OCI-LY7 (cell line): ENCODE measurements around the gene MAPK12. TPM values are rescaled to one million over a fixed set of nuclear protein-coding genes. Genes with fewer than 3 reads are reported as not detected.

Experiments
- BruUV-seq: library from RNA; stranded (reverse); fragments of 400-500 nt; replicated peaks from 2 replicates; lab custom pipeline; 2021; lab: Mats Ljungman, UMichigan
- CTCF ChIA-PET: fragments of 300-600 bp; sonication (Branson Sonifier 250); formaldehyde crosslinking; loops from one replicate; lab custom pipeline; 2022; ENCODE audit warnings: antibody characterized with exemption; ENCODE audit not compliant: unreplicated experiment; lab: Charles Lee
- POLR2A ChIA-PET: fragments of 300-600 bp; sonication (Branson Sonifier 250); formaldehyde crosslinking; loops from one replicate; lab custom pipeline; 2022; ENCODE audit warnings: antibody characterized with exemption; lab: Charles Lee
- DNase-seq: peaks from one replicate; pipeline ENCODE4 v3.0.0-alpha.2; 2015; ENCODE audit warnings: low spot score
- H2AFZ ChIP-seq: fragments of 200-600 bp; sonication (generic), shearing (Covaris generic); 2 replicates; pipeline ENCODE4 v1.6.1; 2014; ENCODE audit warnings: mild to moderate bottlenecking, antibody characterized with exemption, low read length, moderate library complexity
- H3K27ac ChIP-seq: fragments of 200-600 bp; sonication (generic); 2 replicates; pipeline ENCODE4 v1.5.1; 2014; ENCODE audit warnings: mixed run types, low read depth, mild to moderate bottlenecking, moderate library complexity, low read length, inconsistent platforms; ENCODE audit not compliant: poor library complexity, severe bottlenecking
- H3K36me3 ChIP-seq: fragments of 200-600 bp; sonication (generic); 2 replicates; pipeline ENCODE4 v1.6.1; 2014; ENCODE audit warnings: mild to moderate bottlenecking, antibody characterized with exemption, low read length, moderate library complexity, mixed read lengths; ENCODE audit not compliant: insufficient read depth
- H3K4me1 ChIP-seq: fragments of 200-600 bp; sonication (generic); 2 replicates; pipeline ENCODE4 v1.5.1; 2014; ENCODE audit warnings: mild to moderate bottlenecking, low read length; ENCODE audit not compliant: insufficient read depth, poor library complexity, severe bottlenecking
- H3K4me2 ChIP-seq: fragments of 200-600 bp; sonication (generic); 2 replicates; pipeline ENCODE4 v1.6.1; 2014; ENCODE audit warnings: mild to moderate bottlenecking, low read length
- H3K4me3 ChIP-seq: fragments of 200-600 bp; sonication (generic); 2 replicates; pipeline ENCODE4 v1.5.1; 2014; ENCODE audit warnings: mild to moderate bottlenecking, low read depth, low read length; ENCODE audit not compliant: poor library complexity, severe bottlenecking
- H3K79me2 ChIP-seq: fragments of 200-600 bp; sonication (generic); 2 replicates; pipeline ENCODE4 v1.6.1; 2016; ENCODE audit warnings: low read depth, mild to moderate bottlenecking, low read length, moderate library complexity, mixed read lengths; ENCODE audit not compliant: insufficient read depth
- H3K9me2 ChIP-seq: fragments of 200-600 bp; sonication (generic); 2 replicates; pipeline ENCODE4 v1.6.1; 2016; ENCODE audit warnings: mild to moderate bottlenecking, low read length, mixed read lengths; ENCODE audit not compliant: insufficient read depth
- H3K9me3 ChIP-seq: fragments of 200-600 bp; sonication (generic); 2 replicates; pipeline ENCODE4 v1.6.1; 2014; ENCODE audit warnings: mild to moderate bottlenecking, mixed run types, low read length, mixed read lengths
- H4K20me1 ChIP-seq: fragments of 200-600 bp; sonication (generic); 2 replicates; pipeline ENCODE4 v1.6.1; 2014; ENCODE audit warnings: mild to moderate bottlenecking, antibody characterized with exemption, low read length, moderate library complexity, mixed read lengths; ENCODE audit not compliant: insufficient read depth
- EZH2phosphoT487 ChIP-seq: fragments of 200-600 bp; sonication (generic); IDR thresholded peaks from 2 replicates; pipeline ENCODE4 v1.6.1; 2018; ENCODE audit warnings: low read depth, borderline replicate concordance, mild to moderate bottlenecking, mixed run types, antibody characterized with exemption, low read length, moderate library complexity, mixed read lengths
- intact Hi-C: fragments of 100-400 bp; cut with micrococcal nuclease; formaldehyde crosslinking; loops from one replicate; pipeline ENCODE4 v1.10.0; 2022; ENCODE audit not compliant: unreplicated experiment
- total RNA-seq, 2 experiments: library from RNA; depleted of rRNA in 1 of 2; stranded (reverse); fragments of >200 nt in 1 of 2; shearing (Covaris generic) in 1 of 2; gene quantifications; 2 replicates each; pipeline ENCODE4 v1.2.3, GENCODE V29; 2014 to 2022
- TF ChIP-seq, protein P1 (sequence below): fragments of 200-600 bp; sonication (generic); conservative IDR thresholded peaks from 2 replicates; pipeline ENCODE4 v1.5.1; 2014; ENCODE audit warnings: mild to moderate bottlenecking, antibody characterized with exemption, low read length, moderate library complexity, mixed read lengths

MAPK12 gene
- total RNA-seq, 2 experiments from 2014 or later: 84.9 to 93.6 TPM

DNA sequence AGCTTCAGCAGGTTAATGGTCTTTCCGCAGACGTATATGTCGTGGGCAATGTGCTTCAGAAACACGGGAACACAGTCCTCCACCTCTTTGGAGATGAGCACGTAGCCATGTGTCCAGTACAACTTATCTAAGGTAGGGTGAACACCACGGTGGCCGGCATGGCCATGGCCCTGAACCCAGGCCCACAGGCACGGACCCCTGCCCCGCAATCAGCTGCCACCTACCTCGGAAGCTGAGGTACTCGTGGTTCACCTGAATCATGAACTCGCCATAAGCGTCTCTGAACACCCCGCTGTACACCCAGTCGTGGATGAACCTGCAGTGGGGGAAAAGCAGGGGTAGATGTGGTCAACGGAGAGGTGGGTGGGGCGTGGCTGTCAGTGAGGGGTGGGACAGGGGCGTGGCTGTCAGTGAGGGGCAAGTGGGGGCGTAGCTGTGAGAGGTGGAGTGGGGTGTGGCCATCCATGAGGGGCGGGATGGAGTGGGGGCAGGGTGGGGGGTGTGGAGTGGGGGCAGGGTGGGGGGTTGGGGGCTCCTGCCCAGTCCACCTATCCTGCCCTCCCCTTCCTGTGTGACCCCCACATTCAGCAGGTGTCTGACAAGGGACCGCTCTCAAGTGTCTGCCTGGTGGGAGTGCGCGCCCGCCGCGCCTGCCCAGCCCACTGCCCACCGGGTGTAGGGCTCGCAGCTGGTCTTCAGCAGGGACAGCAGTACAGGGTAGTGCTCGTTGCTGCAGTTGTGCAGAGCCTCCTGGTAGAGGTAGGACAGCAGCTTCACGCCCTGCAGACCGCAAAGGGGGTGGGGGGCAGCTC, 35.2 kb downstream of the MAPK12 start:
- Histone ChIP-seq H3K79me2 (no peaks in the 10 kb centered on the region), H3K9me2 (no peaks in the 10 kb centered on the region), H3K36me3 (peaks cover 56% of the 10 kb centered on the region), H3K4me1 (no peaks in the 10 kb centered on the region), H3K9me3 (no peaks in the 10 kb centered on the region), H2AFZ (no peak overlapping the region), H3K4me2 (no peak overlapping the region), H4K20me1 (no peaks in the 10 kb centered on the region), H3K4me3 (no peak overlapping the region), H3K27ac (no peak overlapping the region)
- intact Hi-C loops: no loop called here
- BruUV-seq: no TSS peak
- TF ChIP-seq EZH2phosphoT487: no peak
- ChIA-PET POLR2A (no interaction called here), CTCF (no interaction called here)
- no peak for DNase-seq

DNA sequence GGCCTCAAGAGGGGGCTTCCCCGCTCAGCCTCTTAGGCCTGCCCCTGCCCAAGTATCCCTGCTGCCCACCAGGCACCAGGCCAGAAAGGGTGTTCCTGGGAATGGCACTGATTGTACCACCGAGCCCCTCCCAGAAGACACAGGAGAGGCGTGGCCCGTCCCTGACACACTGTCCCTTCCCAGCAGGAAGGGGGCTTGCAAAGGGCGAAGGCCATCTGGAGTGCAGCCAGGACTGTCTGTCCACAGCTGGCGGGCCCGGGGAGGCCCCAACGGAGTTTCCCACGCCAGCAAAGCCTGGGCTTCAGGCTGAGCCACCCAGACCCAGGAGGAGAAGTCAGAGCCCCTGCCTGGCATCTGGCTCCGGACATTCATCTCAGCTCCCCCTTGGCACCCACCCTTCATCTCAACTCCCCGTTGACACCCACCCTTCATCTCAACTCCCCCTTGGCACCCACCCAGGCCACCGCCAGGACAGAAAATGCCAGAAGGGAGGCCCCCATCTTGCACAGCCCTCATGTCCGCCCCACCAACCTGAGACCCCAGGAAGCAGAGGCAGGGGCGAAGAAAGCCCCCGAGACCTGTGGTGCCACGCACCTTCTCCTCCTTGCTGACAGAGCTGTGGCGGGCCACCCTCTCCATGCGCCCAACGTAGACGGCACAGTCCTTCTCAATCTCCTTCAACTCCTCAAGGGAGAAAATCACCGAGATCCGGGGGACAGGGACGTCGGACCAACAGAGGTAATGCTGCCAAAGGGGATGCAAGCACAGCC, 36.1 kb downstream of the MAPK12 start:
- Histone ChIP-seq H3K36me3 (peaks cover 65% of the 10 kb centered on the region), H3K9me2 (no peaks in the 10 kb centered on the region), H4K20me1 (no peaks in the 10 kb centered on the region), H3K79me2 (no peaks in the 10 kb centered on the region), H3K4me1 (no peaks in the 10 kb centered on the region), H3K4me2 (no peak overlapping the region), H2AFZ (no peak overlapping the region), H3K27ac (no peak overlapping the region), H3K4me3 (no peak overlapping the region), H3K9me3 (no peaks in the 10 kb centered on the region)
- ChIA-PET POLR2A (no interaction called here), CTCF (no interaction called here)
- no peak for DNase-seq
- intact Hi-C loops: no loop called here
- no TSS peak for BruUV-seq
- TF ChIP-seq EZH2phosphoT487: no peak
- TF ChIP-seq, protein P1, sequence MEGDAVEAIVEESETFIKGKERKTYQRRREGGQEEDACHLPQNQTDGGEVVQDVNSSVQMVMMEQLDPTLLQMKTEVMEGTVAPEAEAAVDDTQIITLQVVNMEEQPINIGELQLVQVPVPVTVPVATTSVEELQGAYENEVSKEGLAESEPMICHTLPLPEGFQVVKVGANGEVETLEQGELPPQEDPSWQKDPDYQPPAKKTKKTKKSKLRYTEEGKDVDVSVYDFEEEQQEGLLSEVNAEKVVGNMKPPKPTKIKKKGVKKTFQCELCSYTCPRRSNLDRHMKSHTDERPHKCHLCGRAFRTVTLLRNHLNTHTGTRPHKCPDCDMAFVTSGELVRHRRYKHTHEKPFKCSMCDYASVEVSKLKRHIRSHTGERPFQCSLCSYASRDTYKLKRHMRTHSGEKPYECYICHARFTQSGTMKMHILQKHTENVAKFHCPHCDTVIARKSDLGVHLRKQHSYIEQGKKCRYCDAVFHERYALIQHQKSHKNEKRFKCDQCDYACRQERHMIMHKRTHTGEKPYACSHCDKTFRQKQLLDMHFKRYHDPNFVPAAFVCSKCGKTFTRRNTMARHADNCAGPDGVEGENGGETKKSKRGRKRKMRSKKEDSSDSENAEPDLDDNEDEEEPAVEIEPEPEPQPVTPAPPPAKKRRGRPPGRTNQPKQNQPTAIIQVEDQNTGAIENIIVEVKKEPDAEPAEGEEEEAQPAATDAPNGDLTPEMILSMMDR: no peak

DNA sequence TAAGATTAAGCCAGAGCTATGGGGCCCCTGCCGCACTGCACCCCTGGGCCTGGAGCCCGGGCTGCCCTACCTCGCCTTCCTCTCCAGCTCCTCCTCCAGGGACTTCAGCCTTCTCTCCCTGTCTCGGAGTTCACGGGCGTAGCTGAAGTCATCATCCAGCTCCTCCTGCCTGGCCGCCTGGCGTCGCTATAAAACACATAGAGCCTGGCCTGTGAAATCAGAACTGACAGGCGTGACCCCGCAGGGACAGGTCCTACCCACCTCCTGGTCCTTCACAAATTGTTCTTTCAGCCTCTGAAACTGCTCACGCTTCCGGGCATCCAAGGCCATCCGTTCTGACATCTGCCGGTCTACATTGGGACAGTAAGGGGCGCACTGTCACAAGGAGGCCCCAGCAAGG, 37.4 kb downstream of the MAPK12 start:
- Histone ChIP-seq H3K27ac (no peak overlapping the region), H3K9me2 (no peaks in the 10 kb centered on the region), H4K20me1 (no peaks in the 10 kb centered on the region), H3K4me1 (no peaks in the 10 kb centered on the region), H3K36me3 (peaks cover 68% of the 10 kb centered on the region), H3K4me3 (no peak overlapping the region), H2AFZ (no peak overlapping the region), H3K4me2 (no peak overlapping the region), H3K79me2 (no peaks in the 10 kb centered on the region), H3K9me3 (no peaks in the 10 kb centered on the region)
- no TSS peak for BruUV-seq
- intact Hi-C loops: no loop called here
- no peak for TF ChIP-seq EZH2phosphoT487
- TF ChIP-seq, protein P1: no peak
- ChIA-PET POLR2A (no interaction called here), CTCF (no interaction called here)
- no peak for DNase-seq
